ENCODE results near the gene SH3BP4. TPM values are rescaled to one million over a fixed set of nuclear protein-coding genes. Genes with fewer than 3 reads are reported as not detected.

Gene SH3BP4
- total RNA-seq, result 58.5 and 116 TPM in 2 replicates

- DNase-seq (ENCODE audit: low read depth), result no peak
Observed at GRCh38 chr2:234951664-234952269, at the start of gene SH3BP4. TSS of gene SH3BP4 (plus strand) at chr2:234952017. CDS start at chr2:235035003, 82,986 bp downstream.

- DNase-seq (ENCODE audit: low read depth), result no peak
Observed at GRCh38 chr2:234904785-234905184, 47.0 kb upstream of the SH3BP4 start.

- peak; percentile 23 for DNase-seq (ENCODE audit: low read depth)
Observed at GRCh38 chr2:234905547-234906265, 46.1 kb upstream of the SH3BP4 start.

- DNase-seq (ENCODE audit: low read depth), result no peak
Observed at GRCh38 chr2:234910186-234910679, 41.6 kb upstream of the SH3BP4 start.

- DNase-seq (ENCODE audit: low read depth), result peak; percentile 85
Observed at GRCh38 chr2:234911271-234911670, 40.5 kb upstream of the SH3BP4 start.

GRCh38 chr2:234912437-234912836 lies 39.4 kb upstream of the SH3BP4 start:
- DNase-seq (ENCODE audit: low read depth), result no peak

GRCh38 chr2:234913208-234913626 lies 38.6 kb upstream of the SH3BP4 start:
- DNase-seq (ENCODE audit: low read depth), result no peak

GRCh38 chr2:234914371-234915154 lies 37.3 kb upstream of the SH3BP4 start:
- DNase-seq (ENCODE audit: low read depth), result no peak

GRCh38 chr2:234916674-234917073 lies 35.1 kb upstream of the SH3BP4 start:
- DNase-seq (ENCODE audit: low read depth), result no peak

- DNase-seq (ENCODE audit: low read depth), result no peak
Observed at GRCh38 chr2:234917211-234917975, 34.4 kb upstream of the SH3BP4 start.

- DNase-seq (ENCODE audit: low read depth), result peak; percentile 65
Observed at GRCh38 chr2:234919711-234920110, 32.1 kb upstream of the SH3BP4 start.

- DNase-seq (ENCODE audit: low read depth), result no peak
Observed at GRCh38 chr2:234920836-234921235, 31.0 kb upstream of the SH3BP4 start.

- DNase-seq (ENCODE audit: low read depth), result no peak
Observed at GRCh38 chr2:234929002-234929401, 22.8 kb upstream of the SH3BP4 start.

GRCh38 chr2:234930397-234930796 lies 21.4 kb upstream of the SH3BP4 start:
- DNase-seq (ENCODE audit: low read depth), result no peak

- DNase-seq (ENCODE audit: low read depth), result no peak
Observed at GRCh38 chr2:234931371-234931770, 20.4 kb upstream of the SH3BP4 start.

- no peak for DNase-seq (ENCODE audit: low read depth)
Observed at GRCh38 chr2:234932591-234933168, 19.1 kb upstream of the SH3BP4 start.

GRCh38 chr2:234935311-234935710 lies 16.5 kb upstream of the SH3BP4 start:
- DNase-seq (ENCODE audit: low read depth), result no peak

GRCh38 chr2:234939576-234939975 lies 12.2 kb upstream of the SH3BP4 start:
- no peak for DNase-seq (ENCODE audit: low read depth)

GRCh38 chr2:234939996-234940395 lies 11.8 kb upstream of the SH3BP4 start:
- DNase-seq (ENCODE audit: low read depth), result no peak

GRCh38 chr2:234940527-234940926 lies 11.3 kb upstream of the SH3BP4 start:
- no peak for DNase-seq (ENCODE audit: low read depth)

- peak; percentile 43 for DNase-seq (ENCODE audit: low read depth)
Observed at GRCh38 chr2:234945339-234945873, 6.4 kb upstream of the SH3BP4 start.
